BJ (cell line): Measurements from ENCODE around the gene WAC. TPM values are rescaled to one million over a fixed set of nuclear protein-coding genes. Genes with fewer than 3 reads are reported as not detected.

Experiments used
- CTCF ChIA-PET: fragments of 350-600 bp; formaldehyde crosslinking; extraction: SDS; loops from one replicate; lab custom pipeline; 2021; ENCODE audit warnings: antibody characterized with exemption, inconsistent platforms; lab: Yijun Ruan, JAX
- POLR2A ChIA-PET: fragments of 300-600 bp; sonication (Branson Sonifier 250); formaldehyde crosslinking; extraction: SDS; loops from one replicate; lab custom pipeline; 2021; ENCODE audit warnings: antibody characterized with exemption; lab: Charles Lee
- DNase-seq: peaks from one replicate; pipeline ENCODE4 v3.0.0-alpha.2; 2011; ENCODE audit warnings: low read depth
- H3K27me3 ChIP-seq: 2 replicates; pipeline ENCODE4 v1.6.0; 2011; ENCODE audit warnings: low read length; ENCODE audit not compliant: control insufficient read depth, insufficient read depth
- H3K36me3 ChIP-seq: 2 replicates; pipeline ENCODE4 v1.5.1; 2011; ENCODE audit warnings: low read length; ENCODE audit not compliant: control insufficient read depth, insufficient read depth
- H3K4me3 ChIP-seq: 2 replicates; pipeline ENCODE4 v1.5.1; 2011; ENCODE audit warnings: low read depth, mild to moderate bottlenecking, control low read depth, low read length
- polyA plus RNA-seq: library from polyadenylated mRNA; depleted of rRNA; stranded (reverse); fragments of >200 nt; gene quantifications from 2 replicates; pipeline ENCODE4 v1.2.3, GENCODE V29; 2011
- TF ChIP-seq, protein P1 (sequence below): IDR thresholded peaks from 2 replicates; pipeline ENCODE4 v1.5.1; 2011; ENCODE audit warnings: low read depth, mild to moderate bottlenecking, control low read depth, inconsistent platforms, low read length, moderate library complexity; ENCODE audit not compliant: insufficient read depth

WAC gene
- polyA plus RNA-seq, 1 experiment, result 47.7 TPM

DNA sequence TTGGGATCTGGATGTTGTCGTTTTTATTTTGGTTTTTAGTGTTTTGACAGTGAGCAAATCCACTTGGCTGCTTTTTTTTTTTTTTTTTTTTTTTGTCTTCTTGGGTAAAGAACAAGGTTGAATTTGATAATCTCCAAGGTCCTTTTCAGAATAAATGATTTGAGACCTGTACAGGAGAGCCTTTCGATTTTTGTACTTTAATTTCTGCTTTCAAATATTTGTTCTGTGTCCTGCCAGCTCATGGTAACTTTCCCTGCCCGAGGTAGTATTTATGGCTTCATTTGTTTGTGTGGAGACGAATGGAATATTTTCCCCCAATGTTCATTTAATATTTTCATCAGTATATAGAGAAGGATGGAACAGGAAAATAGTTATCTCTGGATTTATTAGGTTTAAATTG lies 19.9 kb downstream of the WAC start:
- peaks cover 5% of the 10 kb centered on the region for H3K36me3 ChIP-seq
- POLR2A ChIA-PET, result no interaction called here
- no peaks in the 10 kb centered on the region for H3K27me3 ChIP-seq
- TF ChIP-seq, protein P1, sequence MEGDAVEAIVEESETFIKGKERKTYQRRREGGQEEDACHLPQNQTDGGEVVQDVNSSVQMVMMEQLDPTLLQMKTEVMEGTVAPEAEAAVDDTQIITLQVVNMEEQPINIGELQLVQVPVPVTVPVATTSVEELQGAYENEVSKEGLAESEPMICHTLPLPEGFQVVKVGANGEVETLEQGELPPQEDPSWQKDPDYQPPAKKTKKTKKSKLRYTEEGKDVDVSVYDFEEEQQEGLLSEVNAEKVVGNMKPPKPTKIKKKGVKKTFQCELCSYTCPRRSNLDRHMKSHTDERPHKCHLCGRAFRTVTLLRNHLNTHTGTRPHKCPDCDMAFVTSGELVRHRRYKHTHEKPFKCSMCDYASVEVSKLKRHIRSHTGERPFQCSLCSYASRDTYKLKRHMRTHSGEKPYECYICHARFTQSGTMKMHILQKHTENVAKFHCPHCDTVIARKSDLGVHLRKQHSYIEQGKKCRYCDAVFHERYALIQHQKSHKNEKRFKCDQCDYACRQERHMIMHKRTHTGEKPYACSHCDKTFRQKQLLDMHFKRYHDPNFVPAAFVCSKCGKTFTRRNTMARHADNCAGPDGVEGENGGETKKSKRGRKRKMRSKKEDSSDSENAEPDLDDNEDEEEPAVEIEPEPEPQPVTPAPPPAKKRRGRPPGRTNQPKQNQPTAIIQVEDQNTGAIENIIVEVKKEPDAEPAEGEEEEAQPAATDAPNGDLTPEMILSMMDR, result no peak
- no peak for DNase-seq
- CTCF ChIA-PET, result no interaction called here
- no peak overlapping the region for H3K4me3 ChIP-seq

DNA sequence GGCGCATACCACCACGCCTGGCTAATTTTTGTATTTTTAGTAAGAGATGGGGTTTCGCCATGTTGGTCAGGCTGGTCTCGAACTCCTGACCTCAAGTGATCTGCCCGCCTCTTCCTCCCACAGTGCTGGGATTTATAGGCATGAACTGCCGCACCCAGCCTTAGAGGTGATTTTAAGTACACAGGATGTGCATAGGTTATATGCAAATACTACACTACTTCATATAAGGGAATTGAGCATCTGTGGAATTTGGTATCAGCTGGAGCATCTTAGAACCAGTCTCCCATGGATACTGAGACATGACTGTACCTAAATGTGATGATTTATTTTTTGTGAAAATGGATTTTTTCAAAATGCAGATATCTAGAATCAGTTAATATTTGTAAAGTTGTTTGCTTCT lies 21.1 kb downstream of the WAC start:
- POLR2A ChIA-PET, result no interaction called here
- H3K36me3 ChIP-seq, result 0 out of 2 replicates have a peak, but pooled peaks cover under 1% of the 10 kb centered on the region
- H3K27me3 ChIP-seq, result no peaks in the 10 kb centered on the region
- CTCF ChIA-PET, result no interaction called here
- no peak overlapping the region for H3K4me3 ChIP-seq
- TF ChIP-seq, protein P1, result no peak
- DNase-seq, result no peak

DNA sequence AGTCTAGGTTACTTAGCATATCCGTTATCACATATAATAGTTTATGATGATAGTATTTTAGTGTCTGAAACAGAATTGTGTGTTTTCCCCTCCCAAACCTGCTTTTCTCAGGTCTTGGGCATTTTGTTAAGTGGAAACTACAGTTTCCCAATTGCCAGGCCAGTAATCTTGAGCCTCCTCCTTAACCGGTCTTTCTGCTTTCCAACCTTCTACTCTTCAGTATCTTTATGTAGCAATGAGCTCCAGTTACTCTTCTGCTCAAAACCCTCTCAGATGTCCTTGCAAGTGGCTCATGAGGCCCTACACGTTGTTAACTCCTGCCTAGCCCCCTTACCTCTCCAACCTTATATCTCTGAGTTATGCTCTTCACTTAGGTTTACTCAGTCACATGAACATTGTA lies 22.0 kb downstream of the WAC start:
- no peak overlapping the region for H3K4me3 ChIP-seq
- H3K27me3 ChIP-seq, result no peaks in the 10 kb centered on the region
- H3K36me3 ChIP-seq, result no peaks in the 10 kb centered on the region
- POLR2A ChIA-PET, result no interaction called here
- CTCF ChIA-PET, result no interaction called here
- TF ChIP-seq, protein P1, result no peak
- no peak for DNase-seq

DNA sequence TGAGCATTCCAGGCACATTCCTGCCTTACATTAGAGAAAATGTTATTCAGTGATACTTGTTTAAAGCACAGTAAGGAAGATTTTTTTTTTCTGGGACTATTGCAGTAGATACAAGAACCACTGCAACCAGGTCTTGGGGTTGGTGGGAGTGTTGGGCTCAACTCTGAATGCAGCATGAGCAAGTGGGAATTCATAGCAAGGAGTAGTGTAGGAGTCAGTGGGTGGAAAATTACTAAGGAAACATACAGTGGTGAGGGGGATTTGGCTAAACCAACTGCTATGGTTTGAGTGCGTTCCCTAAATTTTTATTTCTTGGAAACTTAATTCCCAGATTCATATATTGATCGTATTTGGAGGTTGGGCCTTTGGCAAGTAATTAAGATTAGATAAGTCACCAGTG lies 22.4 kb downstream of the WAC start:
- Histone ChIP-seq H3K4me3 (no peak overlapping the region), H3K36me3 (no peaks in the 10 kb centered on the region), H3K27me3 (no peaks in the 10 kb centered on the region)
- TF ChIP-seq, protein P1, result no peak
- no peak for DNase-seq
- CTCF ChIA-PET, result interaction anchor here (0.9 kb wide), 1 partner anchor 12 kb away, joined by 4 read pairs; no protein-coding TSS in a partner anchor
- POLR2A ChIA-PET, result no interaction called here

DNA sequence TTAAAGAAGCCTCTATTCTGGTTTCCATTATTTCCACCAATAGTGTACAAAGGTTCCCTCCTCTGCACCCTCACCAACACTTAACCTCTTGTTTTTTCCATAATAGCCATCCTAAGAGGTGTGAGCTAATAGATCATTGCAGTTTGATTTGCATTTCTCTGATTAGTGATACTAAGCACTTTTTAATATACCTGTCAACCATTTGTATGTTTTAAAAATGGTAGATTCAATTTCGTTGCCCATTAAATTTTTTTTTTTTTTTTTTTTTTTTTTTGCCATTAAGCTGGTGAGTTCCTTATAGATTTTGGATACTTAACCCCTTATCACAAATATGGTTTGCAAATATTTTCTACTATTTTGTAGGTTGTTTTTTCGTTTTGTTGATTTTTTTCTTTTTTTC lies 23.2 kb downstream of the WAC start:
- no peaks in the 10 kb centered on the region for H3K27me3 ChIP-seq
- POLR2A ChIA-PET, result interaction anchor here (0.5 to 0.6 kb wide), 4 partner anchors 10 to 72 kb away, joined by 3 to 7 read pairs (median 4); no protein-coding TSS in a partner anchor
- no peak overlapping the region for H3K4me3 ChIP-seq
- TF ChIP-seq, protein P1, result no peak
- DNase-seq, result no peak
- CTCF ChIA-PET, result interaction anchor here (0.9 kb wide), 1 partner anchor 11 kb away, joined by 4 read pairs; no protein-coding TSS in a partner anchor
- H3K36me3 ChIP-seq, result no peaks in the 10 kb centered on the region; the same call in 1 of the 2 replicates
